RWPE2 (cell line): ENCODE measurements around the gene AWAT1.

ENCODE experiments used
- ATAC-seq: fragments of 200-7000 bp; cut with Tn5 transposase; 3 replicates; pipeline ENCODE4 v1.9.1; 2021; ENCODE audit warnings: low read depth
- DNase-seq: peaks from one replicate; pipeline ENCODE4 v3.0.0-alpha.2; 2020; ENCODE audit warnings: low spot score
- H3K27ac ChIP-seq: fragments of 450-650 bp; 2 replicates; pipeline ENCODE4 v1.5.1; 2017; ENCODE audit warnings: mild to moderate bottlenecking; ENCODE audit not compliant: poor library complexity, severe bottlenecking
- H3K27me3 ChIP-seq: fragments of 250-450 bp; sonication (Bioruptor Pico); 2 replicates; pipeline ENCODE4 v1.5.1; 2021; ENCODE audit warnings: mild to moderate bottlenecking, moderate library complexity; ENCODE audit not compliant: insufficient read depth, poor library complexity, severe bottlenecking
- H3K36me3 ChIP-seq: fragments of 250-450 bp; sonication (Bioruptor Pico); 2 replicates; pipeline ENCODE4 v1.5.1; 2020; ENCODE audit warnings: low read depth, mild to moderate bottlenecking, moderate library complexity
- H3K4me1 ChIP-seq: fragments of 250-450 bp; sonication (Bioruptor Pico); 2 replicates; pipeline ENCODE4 v1.5.1; 2021; ENCODE audit warnings: mild to moderate bottlenecking, moderate library complexity; ENCODE audit not compliant: insufficient read depth, poor library complexity, severe bottlenecking
- H3K4me3 ChIP-seq: fragments of 250-450 bp; sonication (Bioruptor Pico); 2 replicates; pipeline ENCODE4 v1.5.1; 2021; ENCODE audit warnings: mild to moderate bottlenecking, moderate library complexity; ENCODE audit not compliant: severe bottlenecking
- H3K9me3 ChIP-seq: fragments of 250-450 bp; sonication (Bioruptor Pico); 2 replicates; pipeline ENCODE4 v1.5.1; 2021; ENCODE audit warnings: mild to moderate bottlenecking, moderate library complexity; ENCODE audit not compliant: severe bottlenecking
- CTCF ChIP-seq: fragments of 450-650 bp; IDR thresholded peaks from one replicate; pipeline ENCODE4 v1.5.1; 2017; ENCODE audit warnings: mild to moderate bottlenecking, moderate library complexity; ENCODE audit not compliant: poor library complexity, severe bottlenecking

The AWAT1 gene

GRCh38 chrX:70289168-70289792, 54.8 kb downstream of the AWAT1 start:
- no peak for DNase-seq
- Histone ChIP-seq H3K4me3 (peak overlapping the region; percentile 78), H3K36me3 (peaks cover 25% of the 10 kb centered on the region), H3K27me3 (no peaks in the 10 kb centered on the region), H3K27ac (peak overlapping the region; percentile 47), H3K9me3 (no peaks in the 10 kb centered on the region), H3K4me1 (no peaks in the 10 kb centered on the region)
- TF ChIP-seq CTCF = no peak
- no peak for ATAC-seq
